ENCODE data around the gene TINAG.

TINAG gene

GRCh38 chr6:54431466-54431865, 123.2 kb downstream of the TINAG start:
- Mint-ChIP-seq H3K27me3 (no peaks in the 10 kb centered on the region), H3K9me3 (ENCODE audit: low read depth) (peaks cover 9% of the 10 kb centered on the region), H3K27ac (no peak overlapping the region), H3K36me3 (no peaks in the 10 kb centered on the region), H3K4me3 (no peak overlapping the region), H3K4me1 (ENCODE audit: low read depth) (no peaks in the 10 kb centered on the region)
